Measurements from ENCODE around the gene VCAN.

Gene VCAN

GRCh38 chr5:83564069-83564749 lies 92.7 kb downstream of the VCAN start:
- no peak for DNase-seq (ENCODE audit: low read depth)

GRCh38 chr5:83567741-83568140 lies 96.2 kb downstream of the VCAN start:
- DNase-seq (ENCODE audit: low read depth), result no peak

GRCh38 chr5:83568186-83568585 lies 96.6 kb downstream of the VCAN start:
- DNase-seq (ENCODE audit: low read depth), result peak; percentile 84

GRCh38 chr5:83570916-83571315 lies 99.4 kb downstream of the VCAN start:
- no peak for DNase-seq (ENCODE audit: low read depth)

GRCh38 chr5:83572271-83572670 lies 100.7 kb downstream of the VCAN start:
- no peak for DNase-seq (ENCODE audit: low read depth)

- no peak for DNase-seq (ENCODE audit: low read depth)
These were observed 104.8 kb downstream of the VCAN start for GRCh38 chr5:83576341-83576740.

- peak; percentile 68 for DNase-seq (ENCODE audit: low read depth)
These were observed 105.6 kb downstream of the VCAN start for GRCh38 chr5:83577036-83577636.

GRCh38 chr5:83583859-83584258 lies 112.3 kb downstream of the VCAN start:
- no peak for DNase-seq (ENCODE audit: low read depth)

GRCh38 chr5:83586874-83587776 lies 115.6 kb downstream of the VCAN start:
- DNase-seq (ENCODE audit: low read depth), result no peak

- DNase-seq (ENCODE audit: low read depth), result no peak
These were observed 118.2 kb downstream of the VCAN start for GRCh38 chr5:83589786-83590185.

- no peak for DNase-seq (ENCODE audit: low read depth)
These were observed 119.4 kb downstream of the VCAN start for GRCh38 chr5:83590966-83591365.

GRCh38 chr5:83595217-83595616 lies 123.7 kb downstream of the VCAN start:
- DNase-seq (ENCODE audit: low read depth), result no peak

- no peak for DNase-seq (ENCODE audit: low read depth)
These were observed 136.6 kb downstream of the VCAN start for GRCh38 chr5:83608122-83608521.

- DNase-seq (ENCODE audit: low read depth), result no peak
These were observed 143.3 kb downstream of the VCAN start for GRCh38 chr5:83614841-83615240.

- peak; percentile 17 for DNase-seq (ENCODE audit: low read depth)
These were observed 156.8 kb downstream of the VCAN start for GRCh38 chr5:83628360-83628759.
